ENCODE results near the gene SERINC5.

DNA sequence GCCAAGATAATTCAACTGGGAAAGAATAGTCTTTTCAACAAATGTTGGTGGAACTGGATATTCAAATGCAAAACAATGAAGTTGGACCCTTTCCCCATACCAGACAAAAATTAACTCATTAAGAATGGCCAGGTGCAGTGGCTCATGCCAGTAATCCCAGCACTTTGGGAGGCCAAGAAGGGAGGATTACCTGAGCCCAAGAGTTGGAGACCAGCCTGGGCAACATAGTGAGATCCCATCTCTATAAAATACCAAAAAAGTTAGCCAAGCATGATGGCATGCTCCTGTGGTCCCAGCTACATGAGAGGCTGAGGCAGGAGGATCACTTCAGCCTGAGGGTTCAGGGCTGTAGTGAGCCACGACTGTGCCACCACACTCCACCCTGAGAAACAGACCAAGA is 24.2 kb downstream of the SERINC5 start:
- TF ChIP-seq, protein P1, sequence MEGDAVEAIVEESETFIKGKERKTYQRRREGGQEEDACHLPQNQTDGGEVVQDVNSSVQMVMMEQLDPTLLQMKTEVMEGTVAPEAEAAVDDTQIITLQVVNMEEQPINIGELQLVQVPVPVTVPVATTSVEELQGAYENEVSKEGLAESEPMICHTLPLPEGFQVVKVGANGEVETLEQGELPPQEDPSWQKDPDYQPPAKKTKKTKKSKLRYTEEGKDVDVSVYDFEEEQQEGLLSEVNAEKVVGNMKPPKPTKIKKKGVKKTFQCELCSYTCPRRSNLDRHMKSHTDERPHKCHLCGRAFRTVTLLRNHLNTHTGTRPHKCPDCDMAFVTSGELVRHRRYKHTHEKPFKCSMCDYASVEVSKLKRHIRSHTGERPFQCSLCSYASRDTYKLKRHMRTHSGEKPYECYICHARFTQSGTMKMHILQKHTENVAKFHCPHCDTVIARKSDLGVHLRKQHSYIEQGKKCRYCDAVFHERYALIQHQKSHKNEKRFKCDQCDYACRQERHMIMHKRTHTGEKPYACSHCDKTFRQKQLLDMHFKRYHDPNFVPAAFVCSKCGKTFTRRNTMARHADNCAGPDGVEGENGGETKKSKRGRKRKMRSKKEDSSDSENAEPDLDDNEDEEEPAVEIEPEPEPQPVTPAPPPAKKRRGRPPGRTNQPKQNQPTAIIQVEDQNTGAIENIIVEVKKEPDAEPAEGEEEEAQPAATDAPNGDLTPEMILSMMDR (IDR thresholded peaks at IDR 0.05; ENCODE audit: insufficient read depth, low read length) = no peak
- no peak for TF ChIP-seq SPI1 (IDR thresholded peaks at IDR 0.05; ENCODE audit: borderline replicate concordance, low read depth)
